ENCODE data around the gene SCRN1.
"Not testable (repeated sequence)": the region's sequence is repeated elsewhere in the genome, so short reads cannot be mapped to it uniquely, and the experiment has no call there.

The SCRN1 gene

DNA sequence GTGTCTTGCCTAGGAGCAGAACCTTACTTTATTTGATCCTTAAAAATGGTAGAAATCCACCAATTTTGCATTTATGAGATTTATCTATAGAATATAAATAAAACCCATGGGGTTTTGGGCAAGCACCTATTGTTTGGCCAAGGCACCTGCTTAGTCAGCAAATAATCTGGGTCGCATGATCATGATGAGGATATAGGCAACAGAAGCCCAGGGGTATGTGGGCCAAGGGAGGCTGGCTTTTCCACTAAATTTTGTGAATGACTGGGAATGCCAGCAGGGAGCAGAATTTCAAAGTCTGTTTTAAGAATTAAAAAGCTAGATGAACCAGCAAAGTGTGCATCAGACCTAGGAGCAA lies 17.3 kb downstream of the SCRN1 start:
- no peak overlapping the region for H3K4me3 ChIP-seq (ENCODE audit: low read depth, low read length)
- no peak for DNase-seq (ENCODE audit: low read depth)

DNA sequence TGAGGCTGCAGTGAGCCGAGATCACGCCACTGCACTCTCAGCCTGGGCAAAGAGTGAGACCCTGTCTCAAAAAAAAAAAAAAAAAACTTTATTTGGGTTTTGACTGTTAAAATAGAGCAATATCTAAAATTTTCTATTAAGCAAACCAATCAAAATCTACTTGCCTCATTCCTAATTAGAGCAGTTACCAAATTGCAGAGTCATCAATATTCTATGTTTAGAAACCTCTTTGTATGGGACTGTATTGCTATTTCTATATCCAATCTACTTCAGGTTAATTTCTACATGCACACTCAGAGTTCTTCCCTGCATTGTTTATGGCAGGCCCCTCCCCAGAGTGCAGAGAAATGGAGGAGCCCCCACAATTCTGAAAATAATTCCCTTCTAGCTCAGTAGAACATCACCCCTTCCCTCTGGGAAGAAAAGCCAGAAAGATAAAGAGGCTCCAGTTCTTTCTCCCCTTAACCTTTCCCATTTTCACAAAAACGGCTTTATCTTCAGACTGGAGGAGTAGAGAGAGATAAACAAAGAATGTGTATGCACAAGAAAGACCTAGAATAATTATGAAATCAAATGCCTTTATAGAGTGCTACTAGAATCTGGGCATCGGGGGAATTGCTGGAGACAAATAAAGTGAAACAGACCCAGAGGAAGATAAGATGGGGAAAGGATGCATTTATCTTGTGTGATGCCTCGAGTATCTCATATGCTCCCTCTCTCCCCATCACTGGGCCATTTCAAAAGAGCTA lies 17.9 kb downstream of the SCRN1 start:
- no peak overlapping the region for H3K4me3 ChIP-seq (ENCODE audit: low read depth, low read length)
- DNase-seq (ENCODE audit: low read depth), result no peak

DNA sequence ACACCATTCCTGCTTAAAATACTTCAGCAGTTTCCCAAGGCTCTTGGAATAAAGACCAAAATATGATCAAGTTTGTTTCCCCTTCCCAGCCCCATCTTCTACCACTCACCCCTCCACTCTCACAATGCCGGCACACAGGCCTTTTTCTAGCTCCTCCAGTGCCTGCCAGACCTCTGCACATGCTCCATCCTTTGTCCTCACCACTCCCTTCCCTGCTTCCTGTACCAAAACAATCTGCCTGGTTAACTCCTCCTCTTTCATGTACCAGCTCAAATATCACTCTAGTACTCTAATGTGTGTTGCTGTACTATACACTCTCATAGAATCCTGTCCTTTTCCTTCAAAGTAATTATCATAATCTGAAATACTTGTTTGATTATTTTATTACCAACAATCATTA lies 19.4 kb downstream of the SCRN1 start:
- no peak for DNase-seq (ENCODE audit: low read depth)
- H3K4me3 ChIP-seq (ENCODE audit: low read depth, low read length), result no peak overlapping the region

DNA sequence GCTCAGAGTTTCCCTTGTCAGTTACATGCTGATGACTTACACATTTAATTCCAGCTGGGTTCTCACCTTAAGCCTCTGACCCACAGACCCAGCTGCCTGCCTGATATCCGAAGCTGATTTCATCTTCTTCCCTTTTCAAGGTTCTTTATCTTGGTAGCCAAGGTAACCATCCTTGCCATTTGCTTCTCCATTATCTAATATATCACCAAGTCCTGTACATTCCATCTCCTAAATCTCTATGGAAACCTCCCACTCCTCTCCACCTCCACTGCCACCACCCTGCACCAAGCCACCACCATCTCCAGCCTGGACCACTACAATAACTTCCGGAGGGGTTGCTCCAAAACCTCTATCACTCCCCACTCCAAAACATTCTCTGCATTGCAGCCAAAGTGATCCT lies 19.9 kb downstream of the SCRN1 start:
- no peak for DNase-seq (ENCODE audit: low read depth)
- no peak overlapping the region for H3K4me3 ChIP-seq (ENCODE audit: low read depth, low read length)

DNA sequence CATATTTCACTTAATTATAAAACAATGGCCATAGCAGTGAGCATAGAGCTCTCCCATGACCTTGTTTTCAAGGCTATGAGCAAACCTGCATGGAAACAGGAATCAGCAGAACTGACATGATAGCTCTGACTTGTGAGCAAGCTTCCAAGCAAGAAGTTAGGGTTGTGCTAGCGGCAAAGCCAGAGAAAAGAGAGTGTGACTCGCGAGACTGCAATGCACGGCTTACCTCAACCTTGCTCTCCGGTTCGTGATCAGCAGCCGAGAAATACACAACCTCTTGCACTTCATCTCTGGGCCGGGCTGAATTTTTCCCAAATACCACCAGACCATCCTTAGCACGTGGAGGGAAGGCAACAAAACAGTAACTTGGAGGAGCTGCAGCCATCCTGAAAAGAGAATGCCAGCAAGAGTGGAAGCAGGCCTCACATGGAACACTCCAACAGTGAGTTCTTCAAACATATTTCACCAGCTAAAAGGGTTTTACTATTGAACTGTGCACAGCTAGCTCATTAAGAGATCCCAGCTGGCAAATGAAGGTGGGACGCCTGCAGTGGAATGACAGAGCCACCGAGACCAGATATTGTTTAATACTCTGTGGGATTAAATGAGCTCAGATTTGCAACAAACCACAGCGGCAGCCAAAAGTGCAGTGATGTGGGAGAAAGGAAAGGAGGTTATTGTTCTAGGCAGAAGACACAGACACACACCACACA lies 20.8 kb downstream of the SCRN1 start:
- no peak overlapping the region for H3K4me3 ChIP-seq (ENCODE audit: low read depth, low read length)
- peak; percentile 50 for DNase-seq (ENCODE audit: low read depth)

DNA sequence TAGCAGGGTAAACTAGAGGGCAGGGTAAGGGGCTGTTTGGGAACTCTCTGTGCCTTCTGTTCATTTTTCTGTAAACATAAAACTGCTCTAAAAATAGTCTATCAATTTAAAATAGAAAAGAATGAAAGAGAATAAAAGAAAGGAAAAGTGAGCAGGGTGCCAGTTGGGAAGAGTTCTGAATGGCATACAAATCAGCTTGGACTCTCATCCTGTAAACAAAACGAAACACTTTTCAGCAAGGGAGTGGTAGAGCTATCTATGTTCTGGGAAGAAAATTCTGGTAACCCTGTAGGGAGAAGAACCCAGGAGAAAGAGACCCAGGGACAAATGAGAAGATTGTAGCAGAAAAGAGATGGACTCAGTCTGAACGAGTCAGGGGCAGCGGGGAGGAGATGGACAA lies 24.6 kb downstream of the SCRN1 start:
- DNase-seq (ENCODE audit: low read depth), result no peak
- H3K4me3 ChIP-seq (ENCODE audit: low read depth, low read length), result no peak overlapping the region

DNA sequence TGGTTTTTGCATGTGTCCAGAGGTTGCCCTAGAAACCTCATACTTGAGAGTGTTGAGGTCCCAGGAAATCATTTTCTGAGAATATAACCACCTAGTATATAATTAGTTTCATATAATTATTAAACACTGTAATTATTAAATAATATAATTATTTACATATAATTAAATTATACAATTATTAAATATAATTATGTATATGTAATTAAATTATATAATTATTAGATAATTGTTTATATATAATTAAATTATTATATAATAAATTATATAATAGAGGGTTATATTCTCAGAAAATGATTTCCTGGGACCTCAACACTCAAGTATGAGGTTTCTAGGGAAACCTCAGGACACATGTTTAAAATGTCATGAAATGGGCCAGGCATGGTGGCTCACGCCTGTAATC lies 27.6 kb downstream of the SCRN1 start:
- H3K4me3 ChIP-seq (ENCODE audit: low read depth, low read length), result no peak overlapping the region
- no peak for DNase-seq (ENCODE audit: low read depth)

DNA sequence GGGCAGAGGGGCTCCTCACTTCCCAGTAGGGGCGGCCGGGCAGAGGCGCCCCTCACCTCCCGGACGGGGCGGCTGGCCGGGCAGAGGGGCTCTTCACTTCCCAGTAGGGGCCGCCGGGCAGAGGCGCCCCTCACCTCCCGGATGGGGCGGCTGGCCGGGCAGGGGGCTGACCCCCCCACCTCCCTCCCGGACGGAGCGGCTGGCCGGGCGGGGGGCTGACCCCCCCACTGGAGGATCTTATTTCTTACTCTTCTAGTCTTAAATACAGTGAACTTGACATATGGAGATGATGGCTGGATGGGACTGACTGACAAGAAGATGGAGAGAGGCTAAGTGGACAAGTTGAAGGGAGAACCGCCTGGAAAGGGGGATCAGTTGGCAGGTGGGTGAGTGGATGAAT lies 28.0 kb downstream of the SCRN1 start:
- DNase-seq (ENCODE audit: low read depth); H3K4me3 ChIP-seq (ENCODE audit: low read depth, low read length): not testable (repeated sequence)

DNA sequence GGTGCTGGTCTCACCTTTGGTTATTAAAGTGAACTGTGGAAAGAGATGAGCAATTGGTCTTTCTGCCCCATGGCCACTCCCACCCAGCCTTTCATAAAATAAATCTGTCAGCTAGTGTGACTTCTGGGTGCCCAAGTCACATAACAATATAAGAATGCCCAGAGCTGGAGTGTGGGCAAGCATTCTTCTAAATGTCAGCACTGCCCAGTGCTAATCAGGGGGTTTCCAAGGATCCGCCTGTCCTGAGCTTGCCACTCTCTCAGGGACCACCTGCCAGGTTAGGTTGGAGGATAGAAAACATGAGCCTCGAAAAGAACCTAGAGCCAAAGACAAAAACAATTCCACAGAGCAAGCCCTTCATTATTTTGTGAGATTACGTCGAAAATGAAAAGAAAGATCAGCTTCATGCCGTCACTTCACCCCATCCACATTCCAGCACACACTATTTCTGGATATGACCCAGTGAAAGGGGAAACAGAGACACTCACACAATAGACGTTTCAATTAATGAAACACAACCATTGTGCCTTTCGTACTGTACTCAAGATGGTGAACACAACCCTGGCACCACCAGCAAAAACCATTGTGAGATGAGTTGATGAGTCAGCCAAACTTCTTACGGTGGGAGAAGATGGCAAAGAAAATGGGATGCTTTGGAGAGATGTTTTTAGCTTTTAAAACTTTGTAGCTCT lies 30.8 kb downstream of the SCRN1 start:
- H3K4me3 ChIP-seq (ENCODE audit: low read depth, low read length), result no peak overlapping the region
- no peak for DNase-seq (ENCODE audit: low read depth)

DNA sequence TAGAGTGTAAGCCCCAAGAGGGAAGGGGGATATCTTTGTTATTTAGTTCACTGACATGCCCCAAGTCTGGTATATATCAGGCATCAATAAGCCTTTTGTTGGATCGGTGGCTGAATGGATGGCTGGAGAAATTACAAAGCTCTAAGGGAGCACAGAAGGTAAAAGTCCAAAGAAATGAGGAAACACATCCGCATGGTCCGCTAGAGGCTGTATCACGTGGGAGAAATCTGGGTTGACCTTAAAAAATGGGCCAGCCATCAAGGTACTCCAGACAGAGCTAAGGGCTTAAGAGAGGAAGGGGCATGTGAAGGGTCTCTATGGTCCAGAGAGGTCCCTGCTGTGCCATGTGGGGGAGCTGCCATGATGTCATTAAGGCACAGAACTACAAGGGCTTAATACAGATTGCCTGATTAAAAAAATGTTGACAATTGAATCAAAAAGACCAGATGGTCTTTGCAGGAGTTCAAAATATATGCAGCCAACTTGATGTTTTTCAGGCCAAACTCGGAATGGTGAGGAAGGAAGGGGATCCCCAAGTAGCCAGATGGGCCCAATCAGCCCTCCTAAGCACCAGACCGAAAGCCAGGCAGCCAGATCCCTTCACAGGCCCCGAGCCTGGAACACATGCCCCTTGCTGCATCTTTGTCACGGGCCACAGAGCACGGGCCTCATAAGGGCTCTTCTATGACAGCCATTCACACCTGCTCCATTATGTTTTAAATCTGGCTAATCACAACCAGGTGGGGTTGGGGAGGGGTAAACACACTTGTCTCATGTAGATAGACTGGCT lies 31.9 kb downstream of the SCRN1 start:
- DNase-seq (ENCODE audit: low read depth), result no peak
- no peak overlapping the region for H3K4me3 ChIP-seq (ENCODE audit: low read depth, low read length)

DNA sequence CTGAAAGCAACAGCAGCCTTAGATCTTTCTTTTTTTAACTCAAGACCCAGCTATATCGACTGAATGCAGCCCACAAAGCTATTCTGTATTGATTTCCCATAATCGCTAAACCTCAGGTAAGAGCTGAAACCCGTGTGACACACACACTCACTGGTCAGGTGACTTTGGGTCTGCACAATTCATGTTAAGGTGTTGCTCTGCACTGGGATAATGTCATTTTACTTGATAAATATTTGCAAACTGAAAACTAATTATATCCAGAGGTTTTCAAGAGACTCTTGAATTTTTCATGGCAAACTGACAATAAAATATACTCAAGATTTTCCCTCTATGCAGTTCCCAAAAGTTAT lies 33.1 kb downstream of the SCRN1 start:
- no peak for DNase-seq (ENCODE audit: low read depth)
- no peak overlapping the region for H3K4me3 ChIP-seq (ENCODE audit: low read depth, low read length)

DNA sequence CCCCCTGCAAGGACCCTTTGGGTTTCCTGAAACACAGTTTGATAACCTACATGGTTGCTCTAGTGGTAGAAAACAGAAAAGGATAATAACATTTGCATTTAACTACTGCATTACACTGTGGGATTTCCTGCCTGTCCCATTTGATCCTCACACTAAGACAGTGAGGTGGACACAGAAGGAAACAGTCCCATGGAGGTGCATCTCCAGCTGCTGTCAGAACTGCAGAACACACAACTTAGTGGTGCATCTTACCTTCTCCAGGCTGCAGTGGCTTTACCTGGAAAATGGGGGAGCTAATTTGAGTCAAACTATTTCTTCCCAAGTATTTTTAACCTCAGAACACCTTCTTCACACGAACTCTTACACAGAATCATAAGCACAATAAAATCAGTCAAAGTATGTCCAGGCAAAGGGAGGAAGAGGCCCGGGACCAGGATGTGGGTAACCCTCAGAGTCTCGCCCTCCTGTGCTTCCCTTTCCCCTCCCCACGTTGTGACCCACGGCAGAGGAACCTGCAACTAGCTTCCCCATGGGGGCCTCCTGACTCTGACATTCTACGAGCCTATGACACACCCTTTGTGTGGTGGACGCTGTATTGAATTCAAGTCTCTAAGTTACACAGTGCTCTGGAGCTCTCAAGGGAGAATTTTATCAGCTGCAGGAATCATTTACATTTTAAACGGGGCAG lies 33.7 kb downstream of the SCRN1 start:
- no peak overlapping the region for H3K4me3 ChIP-seq (ENCODE audit: low read depth, low read length)
- DNase-seq (ENCODE audit: low read depth), result no peak

DNA sequence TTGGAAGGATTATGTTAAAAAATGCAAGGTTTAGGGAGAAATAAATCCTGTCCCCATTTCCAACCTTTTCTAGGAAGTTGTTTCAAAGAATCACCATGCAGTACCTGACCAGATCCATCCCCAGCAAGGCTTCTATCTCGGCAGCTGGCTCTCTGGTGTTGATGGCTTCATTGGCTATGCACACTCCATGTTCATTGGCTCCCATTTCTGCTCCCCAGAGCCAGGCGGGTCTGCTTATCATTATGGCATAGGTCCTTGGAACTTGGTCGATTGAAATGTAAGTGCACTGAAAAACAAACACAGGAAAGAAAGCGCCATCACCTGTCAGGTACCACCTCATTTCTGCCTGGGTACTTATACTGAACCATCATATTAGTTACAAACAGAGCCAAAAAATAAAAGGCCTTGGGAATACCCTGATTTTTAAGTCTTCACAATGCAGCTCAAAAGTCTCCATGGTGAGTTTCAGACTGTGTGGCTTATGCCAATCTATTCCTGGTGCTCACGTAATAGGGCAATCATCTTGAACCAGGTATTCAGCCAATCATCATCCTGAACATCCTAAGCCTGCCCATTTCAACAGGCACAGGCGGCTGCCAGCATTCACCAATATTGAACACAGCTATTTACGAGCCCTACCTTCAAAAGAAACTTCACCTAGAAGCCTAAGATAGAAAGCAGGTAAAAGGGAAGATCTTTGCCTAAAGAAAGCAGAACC lies 34.4 kb downstream of the SCRN1 start:
- H3K4me3 ChIP-seq (ENCODE audit: low read depth, low read length), result no peak overlapping the region

DNA sequence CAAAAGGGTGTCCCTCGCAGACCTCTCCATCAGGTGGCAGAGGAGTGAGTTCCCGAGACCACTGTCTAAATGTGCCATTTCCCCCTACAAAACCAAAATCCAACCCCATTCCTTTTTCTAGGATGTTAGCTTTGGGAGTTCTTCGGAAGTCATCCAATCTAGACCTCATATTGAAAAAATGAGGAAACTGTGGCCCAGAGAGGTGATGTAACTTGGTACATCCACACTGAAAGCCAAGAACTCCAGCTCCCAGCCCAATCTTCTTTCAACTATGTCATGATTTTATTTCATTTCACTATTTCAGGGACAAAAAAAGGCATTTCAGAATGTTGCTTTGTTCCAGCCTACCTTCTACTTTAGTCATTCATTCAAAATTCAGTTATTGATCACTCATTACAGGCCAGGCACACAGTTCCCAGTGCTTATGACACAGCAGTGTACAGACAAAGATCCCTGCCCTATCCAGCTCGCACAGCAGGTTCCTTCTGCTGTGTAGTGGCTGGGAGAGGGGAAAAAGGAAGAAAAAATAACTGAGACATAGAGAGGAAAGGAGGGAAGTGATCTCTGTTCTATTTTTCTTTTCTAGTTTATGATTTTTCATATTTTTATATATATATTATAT lies 35.8 kb downstream of the SCRN1 start:
- no peak for DNase-seq (ENCODE audit: low read depth)
- H3K4me3 ChIP-seq (ENCODE audit: low read depth, low read length), result no peak overlapping the region

More for the DNA sequence above, 34.4 kb downstream of the SCRN1 start:
- no peak for DNase-seq (ENCODE audit: low read depth)

DNA sequence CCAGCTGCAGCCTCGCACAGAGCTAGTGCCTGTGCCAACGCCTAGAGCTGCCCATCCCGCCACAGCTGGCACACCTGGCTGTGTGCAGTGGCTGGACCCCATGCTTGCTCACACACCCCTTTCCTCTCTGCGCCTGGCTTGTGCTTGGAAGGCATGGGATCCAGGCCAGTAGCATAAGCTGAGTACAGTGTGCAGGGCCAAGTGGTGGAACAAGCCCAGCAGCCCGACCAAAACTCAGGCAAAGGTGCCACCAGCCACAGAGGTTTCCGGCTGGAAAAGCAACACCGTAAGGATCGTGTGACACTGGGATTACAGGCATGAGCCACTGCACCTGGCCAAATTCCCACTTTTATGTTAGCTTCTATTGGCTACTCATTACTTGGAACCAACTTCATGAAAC lies 38.4 kb downstream of the SCRN1 start:
- DNase-seq (ENCODE audit: low read depth), result no peak
- no peak overlapping the region for H3K4me3 ChIP-seq (ENCODE audit: low read depth, low read length)

DNA sequence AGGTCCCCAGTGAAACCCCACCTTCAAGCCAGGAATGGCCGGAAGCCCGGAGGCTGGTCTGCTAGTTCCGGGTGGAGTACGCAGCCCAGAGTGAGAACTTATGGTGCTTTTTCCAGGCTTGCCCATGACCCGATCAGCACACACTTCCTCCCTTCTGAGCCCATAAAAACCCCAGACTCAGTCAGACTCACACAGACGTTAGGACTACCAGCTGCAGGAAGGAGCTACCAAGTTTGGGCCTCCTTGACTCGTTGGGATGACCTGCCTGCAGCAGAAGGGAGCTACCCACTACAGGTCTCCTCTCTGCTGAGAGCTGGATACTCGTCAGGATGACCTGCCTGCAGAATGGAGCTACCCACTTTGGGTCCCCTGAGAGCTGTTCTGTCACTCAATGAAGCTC lies 39.1 kb downstream of the SCRN1 start:
- H3K4me3 ChIP-seq (ENCODE audit: low read depth, low read length), result no peak overlapping the region
- DNase-seq (ENCODE audit: low read depth), result no peak

DNA sequence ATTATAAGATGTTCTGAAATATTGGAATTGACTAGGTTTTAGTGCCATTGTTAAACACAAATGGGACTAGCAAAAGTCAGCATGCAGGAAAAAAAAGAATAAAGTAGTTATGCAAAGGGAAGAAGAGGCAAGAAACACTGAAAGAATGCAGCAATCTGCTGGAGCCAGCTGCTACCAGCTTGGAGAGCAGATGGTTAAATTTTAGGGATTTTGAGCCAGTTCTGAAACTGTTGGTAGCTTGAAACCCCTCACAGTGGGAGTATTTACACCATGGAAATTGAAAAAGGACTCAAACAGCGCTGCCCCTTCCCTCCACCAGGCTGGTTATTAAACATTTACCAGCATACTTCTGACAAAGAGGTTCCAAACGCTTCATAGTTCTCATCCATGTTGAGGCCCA lies 41.0 kb downstream of the SCRN1 start:
- no peak for DNase-seq (ENCODE audit: low read depth)
- H3K4me3 ChIP-seq (ENCODE audit: low read depth, low read length), result no peak overlapping the region

DNA sequence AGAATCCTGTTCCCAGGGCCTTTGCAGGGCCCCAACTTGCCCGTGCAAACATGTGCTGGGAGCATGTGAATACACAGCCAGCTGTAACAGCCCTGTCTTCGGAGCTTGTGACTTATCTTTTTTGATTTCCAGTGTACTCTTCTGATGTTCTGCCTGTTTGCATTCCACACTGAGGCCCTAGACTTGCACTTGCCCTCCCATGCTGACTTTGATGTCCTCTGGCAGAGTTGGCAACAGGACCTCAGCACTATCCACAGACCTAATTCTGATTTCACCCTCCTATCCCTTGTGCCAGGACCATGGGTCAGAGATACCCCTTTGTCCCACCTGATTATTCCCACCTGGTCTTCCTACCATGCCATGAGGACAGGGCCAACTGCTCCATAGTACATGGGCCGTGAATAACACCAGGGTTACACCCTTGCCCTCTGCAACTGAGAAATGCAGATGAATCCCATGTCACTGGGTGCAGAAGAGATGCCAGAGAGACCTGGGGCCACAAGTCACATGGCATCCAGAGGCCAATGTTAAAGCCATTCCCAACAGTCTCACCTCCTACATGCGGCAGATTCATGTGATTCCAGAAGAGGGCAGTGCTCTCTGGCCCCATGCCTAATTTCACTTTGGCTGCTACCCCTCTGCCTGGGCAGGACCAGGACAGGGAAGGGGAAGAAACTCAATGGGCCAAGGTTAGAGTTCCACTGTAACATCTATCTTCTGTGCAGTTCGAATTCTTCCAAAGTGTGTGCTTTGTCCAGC lies 43.0 kb downstream of the SCRN1 start:
- DNase-seq (ENCODE audit: low read depth), result no peak
- no peak overlapping the region for H3K4me3 ChIP-seq (ENCODE audit: low read depth, low read length)

Measured in skeletal muscle cell (primary cell).